Sigmoid colon (tissue), 7 donors: ENCODE data around the gene KRT36. TPM values are rescaled to one million over a fixed set of nuclear protein-coding genes. Genes with fewer than 3 reads are reported as not detected.

Source experiments
- DNase-seq: peaks from one replicate; pipeline ENCODE4 v3.0.0-alpha.2; 2019
- H3K27ac ChIP-seq, 4 donors: fragments of 200-600 bp; sonication (generic); one replicate each; pipeline ENCODE4 v1.5.1; 2016 to 2019; ENCODE audit warnings: mild to moderate bottlenecking in 1 of 4
- H3K27me3 ChIP-seq, 3 donors: fragments of 200-600 bp; sonication (generic); one replicate each; pipeline ENCODE4 v1.5.1; 2019; ENCODE audit warnings: mild to moderate bottlenecking in 1 of 3
- H3K36me3 ChIP-seq, 4 donors: fragments of 200-600 bp; sonication (generic); one replicate each; pipeline ENCODE4 v1.5.1; 2016 to 2019
- H3K4me1 ChIP-seq, 4 donors: fragments of 200-600 bp; sonication (generic); one replicate each; pipeline ENCODE4 v1.5.1; 2017 to 2019
- H3K4me3 ChIP-seq, 4 donors: fragments of 200-600 bp; sonication (generic); one replicate each; pipeline ENCODE4 v1.5.1; 2017 to 2019; ENCODE audit warnings: mild to moderate bottlenecking in 2 of 4, moderate library complexity in 1 of 4
- H3K9me3 ChIP-seq, 4 donors: fragments of 200-600 bp in 3 of 4; sonication (generic) in 3 of 4; one replicate each; pipeline versions ENCODE4 v1.5.1 to v1.6.1; 2013 to 2019
- CTCF ChIP-seq, 4 experiments: fragments of 450-650 bp in 3 of 4; fragments of 200-600 bp in 1 of 4; IDR thresholded peaks; one replicate each; pipeline ENCODE4 v1.5.1; 2016 to 2019; ENCODE audit warnings: antibody characterized with exemption in 4 of 4, mild to moderate bottlenecking in 3 of 4, moderate library complexity in 2 of 4
- EP300 ChIP-seq, 4 donors: sonication (generic); formaldehyde crosslinking; IDR thresholded peaks; one replicate each; pipeline ENCODE4 v1.6.1; 2017; ENCODE audit warnings: antibody characterized with exemption in 4 of 4
- POLR2A ChIP-seq, 2 donors: fragments of 450-650 bp; IDR thresholded peaks; one replicate each; pipeline ENCODE4 v1.6.1; 2016; ENCODE audit warnings: antibody characterized with exemption in 2 of 2, mild to moderate bottlenecking in 2 of 2, moderate library complexity in 2 of 2
- POLR2AphosphoS5 ChIP-seq, 4 donors: sonication (generic); formaldehyde crosslinking; IDR thresholded peaks; one replicate each; pipeline ENCODE4 v1.6.1; 2017; ENCODE audit warnings: antibody characterized with exemption in 4 of 4
- WGBS, 2 donors: extraction: QIAGEN DNeasy Blood & Tissue Kit; methylation state at CpG; one replicate each; pipeline ENCODE4 v1.1.7; 2013; 5-methylcytosine and 5-hydroxymethylcytosine counted together
- intact Hi-C: fragments of 100-400 bp; cut with DNase I; formaldehyde crosslinking; loops from one replicate; pipeline ENCODE4 v1.15.1; 2023
- polyA plus RNA-seq, 3 donors: library from polyadenylated mRNA; stranded (reverse); fragments of 200-250 nt; gene quantifications; one replicate each; pipeline ENCODE4 v1.2.3, GENCODE V29; 2013
- total RNA-seq, 4 donors: library from RNA; depleted of rRNA; stranded (reverse); fragments of >200 nt; gene quantifications; one replicate each; pipeline ENCODE4 v1.1.0, GENCODE V29; 2016
- donor health status: healthy with polysubstance abuse.
- donor health status: Bipolar disorder and iron deficiency.
- donor health status: healthy.

KRT36 gene
- total and polyA plus RNA-seq, 7 donors, result 0.20 to 0.33 TPM; not detected in 5

- DNase-seq, result no peak
- intact Hi-C loops, result no loop called here
- Histone ChIP-seq H3K27ac (no peak overlapping the region), H3K9me3 (no peaks in the 10 kb centered on the region), H3K36me3 (no peaks in the 10 kb centered on the region), H3K4me3 (no peak overlapping the region), H3K27me3 (no peaks in the 10 kb centered on the region), H3K4me1 (peaks cover 0 to 12% (median 6%) of the 10 kb centered on the region in 4 donors)
- WGBS, 2 donors, result 81 to 86% methylated on average over 5 of the region's 5 CpGs
- no peak for TF ChIP-seq POLR2AphosphoS5 (IDR thresholded peaks at IDR 0.05)
- TF ChIP-seq POLR2A (IDR thresholded peaks at IDR 0.05), result no peak
- TF ChIP-seq EP300 (IDR thresholded peaks at IDR 0.05), result no peak
- no peak for TF ChIP-seq CTCF (IDR thresholded peaks at IDR 0.05)
Measured at GRCh38 chr17:41499714-41500113, 10.0 kb upstream of the KRT36 start.

- TF ChIP-seq CTCF (IDR thresholded peaks at IDR 0.05), result no peak
- 68% methylated on average over 6 of the region's 6 CpGs for WGBS, 2 donors
- no peaks in the 10 kb centered on the region for H3K36me3 ChIP-seq
- DNase-seq, result no peak
- H3K27me3 ChIP-seq, result no peaks in the 10 kb centered on the region
- intact Hi-C loops, result no loop called here
- no peak overlapping the region for H3K4me3 ChIP-seq
- H3K9me3 ChIP-seq, result no peaks in the 10 kb centered on the region
- H3K27ac ChIP-seq, result no peak overlapping the region
- no peaks in the 10 kb centered on the region for H3K4me1 ChIP-seq
Measured at GRCh38 chr17:41498276-41498675, 8.6 kb upstream of the KRT36 start.

- H3K27ac ChIP-seq, result no peak overlapping the region
- TF ChIP-seq EP300 (IDR thresholded peaks at IDR 0.05), result no peak
- TF ChIP-seq CTCF (IDR thresholded peaks at IDR 0.05), result peak in 1 of 4 experiments; percentile 59
- TF ChIP-seq POLR2A (IDR thresholded peaks at IDR 0.05), result no peak
- no peaks in the 10 kb centered on the region for H3K4me1 ChIP-seq
- DNase-seq, result no peak
- H3K9me3 ChIP-seq, result no peaks in the 10 kb centered on the region
- 29 to 52% methylated on average over 12 of the region's 12 CpGs for WGBS, 2 donors
- H3K36me3 ChIP-seq, result no peaks in the 10 kb centered on the region
- no peaks in the 10 kb centered on the region for H3K27me3 ChIP-seq
- H3K4me3 ChIP-seq, result no peak overlapping the region
- intact Hi-C loops, result no loop called here
Measured at GRCh38 chr17:41496803-41497484, 7.2 kb upstream of the KRT36 start.

GRCh38 chr17:41494524-41494923, 4.8 kb upstream of the KRT36 start:
- Histone ChIP-seq H3K27ac (no peak overlapping the region), H3K4me3 (no peak overlapping the region), H3K4me1 (no peaks in the 10 kb centered on the region), H3K9me3 (no peaks in the 10 kb centered on the region), H3K36me3 (no peaks in the 10 kb centered on the region), H3K27me3 (no peaks in the 10 kb centered on the region)
- 76 to 81% methylated on average over 2 of the region's 2 CpGs for WGBS, 2 donors
- TF ChIP-seq EP300 (IDR thresholded peaks at IDR 0.05) (no peak), POLR2AphosphoS5 (IDR thresholded peaks at IDR 0.05) (no peak), CTCF (IDR thresholded peaks at IDR 0.05) (no peak), POLR2A (IDR thresholded peaks at IDR 0.05) (no peak)
- no peak for DNase-seq
- intact Hi-C loops, result no loop called here

- intact Hi-C loops, result no loop called here
- Histone ChIP-seq H3K4me3 (no peak overlapping the region), H3K27ac (peak overlapping the region in 1 of 4 donors; percentile 33), H3K36me3 (no peaks in the 10 kb centered on the region), H3K27me3 (no peaks in the 10 kb centered on the region), H3K9me3 (no peaks in the 10 kb centered on the region), H3K4me1 (no peaks in the 10 kb centered on the region)
- DNase-seq, result no peak
- TF ChIP-seq EP300 (IDR thresholded peaks at IDR 0.05) (no peak), POLR2AphosphoS5 (IDR thresholded peaks at IDR 0.05) (no peak)
- 42 to 53% methylated on average over 4 of the region's 4 CpGs for WGBS, 2 donors
Measured at GRCh38 chr17:41492771-41493170, 3.1 kb upstream of the KRT36 start.
